ENCODE measurements around the gene ROR2.

Gene ROR2

GRCh38 chr9:91775708-91776028, 174.4 kb downstream of the ROR2 start:
- no peaks in the 10 kb centered on the region for H3K36me3 ChIP-seq (ENCODE audit: control insufficient read depth, insufficient read depth, low read length)
- no peaks in the 10 kb centered on the region for H3K27me3 ChIP-seq (ENCODE audit: control insufficient read depth, insufficient read depth, low read length)
- no peak overlapping the region for H3K4me3 ChIP-seq (ENCODE audit: low read length)
- peaks cover 3% of the 10 kb centered on the region for H3K4me1 ChIP-seq (ENCODE audit: control insufficient read depth, insufficient read depth, low read length)
- H3K9me3 ChIP-seq (ENCODE audit: control insufficient read depth, low read length) = no peaks in the 10 kb centered on the region
- H3K9ac ChIP-seq (ENCODE audit: low read length) = no peak overlapping the region

DNA sequence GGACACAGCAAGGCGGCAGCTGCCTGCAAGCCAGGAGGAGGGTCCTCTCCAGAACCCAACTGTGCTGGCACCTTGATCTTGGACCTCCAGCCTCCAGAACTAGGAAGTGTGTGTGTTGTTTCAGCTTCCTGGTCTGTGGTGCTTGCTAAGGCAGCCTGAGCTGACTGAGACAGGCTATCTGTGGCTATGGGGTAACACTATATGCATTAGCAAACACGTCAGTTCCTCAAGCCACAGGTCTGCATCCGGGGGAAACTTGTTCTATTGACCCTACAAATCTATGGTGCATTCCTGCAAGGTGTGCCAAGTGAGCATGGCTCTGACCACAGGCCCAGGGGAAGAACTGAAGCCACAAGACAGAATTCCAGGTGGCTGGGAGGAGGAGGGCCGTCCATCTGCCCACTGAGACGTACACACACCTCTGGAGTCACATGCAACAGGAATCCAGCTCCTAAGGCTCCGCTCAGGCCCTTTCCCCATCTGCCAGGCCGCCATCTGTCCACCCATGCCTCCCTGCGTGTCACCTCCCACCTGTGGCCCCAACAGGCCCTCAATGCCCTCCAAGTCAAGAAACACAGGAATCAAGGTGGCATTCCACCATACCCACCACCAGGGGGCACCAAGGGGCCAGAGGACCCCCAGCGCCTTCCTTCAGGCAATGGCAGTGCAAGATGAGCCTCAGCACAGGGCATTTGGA, 174.9 kb downstream of the ROR2 start:
- no peak overlapping the region for H3K9ac ChIP-seq (ENCODE audit: low read length)
- no peaks in the 10 kb centered on the region for H3K9me3 ChIP-seq (ENCODE audit: control insufficient read depth, low read length)
- H3K4me1 ChIP-seq (ENCODE audit: control insufficient read depth, insufficient read depth, low read length) = peaks cover 8% of the 10 kb centered on the region
- H3K36me3 ChIP-seq (ENCODE audit: control insufficient read depth, insufficient read depth, low read length) = no peaks in the 10 kb centered on the region
- no peaks in the 10 kb centered on the region for H3K27me3 ChIP-seq (ENCODE audit: control insufficient read depth, insufficient read depth, low read length)
- H3K4me3 ChIP-seq (ENCODE audit: low read length) = no peak overlapping the region

DNA sequence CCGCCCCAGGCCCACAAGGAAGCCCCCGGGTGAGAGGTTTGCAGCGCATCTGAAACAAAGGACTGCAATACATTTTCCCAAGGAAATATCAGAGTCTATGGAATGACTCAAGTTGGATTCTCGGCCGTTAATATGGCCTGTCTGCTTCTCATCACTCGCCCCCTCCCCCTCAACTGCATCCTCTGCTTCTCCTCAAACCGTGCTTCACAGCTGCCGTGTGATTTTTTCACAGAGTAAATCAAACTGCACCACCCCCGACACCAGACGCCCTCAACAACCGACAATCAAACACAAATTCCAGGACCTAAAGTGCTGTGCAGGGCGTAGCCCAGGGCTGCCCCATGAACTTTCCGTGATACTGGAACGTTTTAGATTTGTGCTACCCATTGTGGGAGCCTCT, 176.9 kb downstream of the ROR2 start:
- no peak overlapping the region for H3K4me3 ChIP-seq (ENCODE audit: low read length)
- H3K4me1 ChIP-seq (ENCODE audit: control insufficient read depth, insufficient read depth, low read length) = peaks cover 8% of the 10 kb centered on the region
- no peaks in the 10 kb centered on the region for H3K36me3 ChIP-seq (ENCODE audit: control insufficient read depth, insufficient read depth, low read length)
- H3K9me3 ChIP-seq (ENCODE audit: control insufficient read depth, low read length) = no peaks in the 10 kb centered on the region
- no peak overlapping the region for H3K9ac ChIP-seq (ENCODE audit: low read length)
- H3K27me3 ChIP-seq (ENCODE audit: control insufficient read depth, insufficient read depth, low read length) = no peaks in the 10 kb centered on the region

DNA sequence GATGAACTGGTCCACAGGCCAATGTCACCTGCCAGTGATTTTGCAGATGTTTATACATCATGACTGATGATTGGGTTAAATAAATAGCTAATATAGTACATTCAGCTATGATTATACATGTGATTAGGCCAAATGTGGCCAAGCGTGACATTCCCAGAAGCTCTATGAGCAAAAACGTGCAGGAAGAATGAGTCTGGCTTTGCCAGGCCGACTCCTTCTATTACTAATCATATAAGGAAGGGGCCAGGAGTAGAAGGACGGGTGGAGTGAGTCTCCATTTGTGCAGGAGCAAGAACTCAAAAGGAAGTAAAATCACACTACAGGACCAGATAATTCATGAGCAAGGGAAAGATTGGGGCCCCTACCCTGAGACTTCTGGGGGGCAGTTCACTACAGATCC, 178.2 kb downstream of the ROR2 start:
- peaks cover 8% of the 10 kb centered on the region for H3K4me1 ChIP-seq (ENCODE audit: control insufficient read depth, insufficient read depth, low read length)
- no peaks in the 10 kb centered on the region for H3K36me3 ChIP-seq (ENCODE audit: control insufficient read depth, insufficient read depth, low read length)
- H3K4me3 ChIP-seq (ENCODE audit: low read length) = no peak overlapping the region
- H3K9me3 ChIP-seq (ENCODE audit: control insufficient read depth, low read length) = no peaks in the 10 kb centered on the region
- no peak overlapping the region for H3K9ac ChIP-seq (ENCODE audit: low read length)
- no peaks in the 10 kb centered on the region for H3K27me3 ChIP-seq (ENCODE audit: control insufficient read depth, insufficient read depth, low read length)

DNA sequence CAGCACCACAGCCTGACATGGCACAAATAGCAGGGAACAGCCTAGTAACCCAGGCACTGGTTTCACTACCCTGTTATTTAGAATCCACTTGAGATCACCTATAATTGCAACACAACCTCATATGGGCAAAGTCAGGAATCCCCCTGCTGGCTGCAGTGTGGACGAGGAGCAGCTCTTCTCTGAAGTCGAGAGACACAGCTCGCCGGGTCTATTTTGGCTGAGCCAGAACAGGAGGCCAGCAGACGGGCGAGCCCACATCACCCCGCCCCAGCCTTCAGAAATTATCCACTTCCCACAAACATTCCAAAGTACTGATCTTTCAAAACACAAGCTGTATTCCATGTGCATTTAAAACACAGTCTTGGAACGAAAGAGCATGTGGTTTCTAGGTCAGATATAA, 179.0 kb downstream of the ROR2 start:
- Histone ChIP-seq H3K4me1 (ENCODE audit: control insufficient read depth, insufficient read depth, low read length) (peaks cover 8% of the 10 kb centered on the region), H3K27me3 (ENCODE audit: control insufficient read depth, insufficient read depth, low read length) (no peaks in the 10 kb centered on the region)

GRCh38 chr9:91770229-91770628, 179.8 kb downstream of the ROR2 start:
- Histone ChIP-seq H3K9me3 (ENCODE audit: control insufficient read depth, low read length) (no peaks in the 10 kb centered on the region), H3K4me1 (ENCODE audit: control insufficient read depth, insufficient read depth, low read length) (peaks cover 8% of the 10 kb centered on the region), H3K36me3 (ENCODE audit: control insufficient read depth, insufficient read depth, low read length) (no peaks in the 10 kb centered on the region), H3K9ac (ENCODE audit: low read length) (no peak overlapping the region), H3K4me3 (ENCODE audit: low read length) (no peak overlapping the region), H3K27me3 (ENCODE audit: control insufficient read depth, insufficient read depth, low read length) (no peaks in the 10 kb centered on the region)

More for the DNA sequence above, 179.0 kb downstream of the ROR2 start:
- H3K9ac ChIP-seq (ENCODE audit: low read length) = no peak overlapping the region
- H3K4me3 ChIP-seq (ENCODE audit: low read length) = no peak overlapping the region
- no peaks in the 10 kb centered on the region for H3K9me3 ChIP-seq (ENCODE audit: control insufficient read depth, low read length)
- H3K36me3 ChIP-seq (ENCODE audit: control insufficient read depth, insufficient read depth, low read length) = no peaks in the 10 kb centered on the region

GRCh38 chr9:91768977-91769916, 180.8 kb downstream of the ROR2 start:
- Histone ChIP-seq H3K4me1 (ENCODE audit: control insufficient read depth, insufficient read depth, low read length) (peaks cover 8% of the 10 kb centered on the region), H3K9me3 (ENCODE audit: control insufficient read depth, low read length) (no peaks in the 10 kb centered on the region), H3K9ac (ENCODE audit: low read length) (no peak overlapping the region), H3K27me3 (ENCODE audit: control insufficient read depth, insufficient read depth, low read length) (no peaks in the 10 kb centered on the region), H3K4me3 (ENCODE audit: low read length) (no peak overlapping the region), H3K36me3 (ENCODE audit: control insufficient read depth, insufficient read depth, low read length) (no peaks in the 10 kb centered on the region)

DNA sequence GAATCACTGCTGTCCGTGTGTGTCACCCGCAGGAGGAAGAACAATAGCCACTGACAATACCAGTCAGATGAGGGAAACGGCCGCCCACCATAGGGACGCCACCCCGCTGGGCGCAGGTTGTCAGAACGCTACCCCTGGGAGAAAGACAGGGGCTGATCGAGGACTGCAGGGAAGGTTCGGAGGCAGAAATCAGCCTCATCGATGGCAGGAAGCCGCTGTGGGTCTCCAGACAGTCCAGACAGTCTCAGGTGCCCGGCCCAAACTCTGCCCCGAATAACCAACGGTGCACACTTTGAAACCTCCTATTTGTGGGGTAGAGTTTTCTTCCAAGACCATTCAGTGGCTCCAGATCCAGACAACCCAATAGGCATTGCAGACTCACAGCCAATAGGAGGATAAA, 181.5 kb downstream of the ROR2 start:
- Histone ChIP-seq H3K4me3 (ENCODE audit: low read length) (no peak overlapping the region), H3K36me3 (ENCODE audit: control insufficient read depth, insufficient read depth, low read length) (no peaks in the 10 kb centered on the region), H3K9ac (ENCODE audit: low read length) (no peak overlapping the region), H3K9me3 (ENCODE audit: control insufficient read depth, low read length) (no peaks in the 10 kb centered on the region), H3K27me3 (ENCODE audit: control insufficient read depth, insufficient read depth, low read length) (no peaks in the 10 kb centered on the region), H3K4me1 (ENCODE audit: control insufficient read depth, insufficient read depth, low read length) (peaks cover 8% of the 10 kb centered on the region)

- H3K4me1 ChIP-seq (ENCODE audit: control insufficient read depth, insufficient read depth, low read length) = peaks cover 9% of the 10 kb centered on the region
- H3K36me3 ChIP-seq (ENCODE audit: control insufficient read depth, insufficient read depth, low read length) = no peaks in the 10 kb centered on the region
- no peaks in the 10 kb centered on the region for H3K27me3 ChIP-seq (ENCODE audit: control insufficient read depth, insufficient read depth, low read length)
- H3K9me3 ChIP-seq (ENCODE audit: control insufficient read depth, low read length) = no peaks in the 10 kb centered on the region
- no peak overlapping the region for H3K4me3 ChIP-seq (ENCODE audit: low read length)
- H3K9ac ChIP-seq (ENCODE audit: low read length) = no peak overlapping the region
Observed at GRCh38 chr9:91766315-91767069, 183.5 kb downstream of the ROR2 start.

DNA sequence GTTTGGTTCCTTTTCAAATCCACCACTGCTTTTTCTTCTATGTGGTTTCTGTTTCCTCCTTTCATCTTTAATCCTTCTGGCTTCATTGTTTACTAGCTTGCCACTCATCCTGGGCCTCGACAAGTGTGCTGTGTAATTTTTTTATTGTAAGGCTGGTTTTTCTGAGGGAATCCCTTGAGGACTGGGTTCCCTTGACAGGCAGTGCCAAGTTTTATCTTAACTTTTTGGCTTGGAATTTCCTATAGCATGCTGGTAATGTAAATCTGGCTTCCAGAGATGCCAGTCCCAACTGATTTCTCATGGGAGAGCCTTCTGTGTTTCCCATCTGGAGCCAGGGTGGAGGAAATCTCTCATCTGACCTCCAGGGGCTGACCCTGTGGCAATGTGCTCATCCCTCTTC, 184.7 kb downstream of the ROR2 start:
- Histone ChIP-seq H3K27me3 (ENCODE audit: control insufficient read depth, insufficient read depth, low read length) (no peaks in the 10 kb centered on the region), H3K9me3 (ENCODE audit: control insufficient read depth, low read length) (no peaks in the 10 kb centered on the region), H3K4me1 (ENCODE audit: control insufficient read depth, insufficient read depth, low read length) (peaks cover 9% of the 10 kb centered on the region), H3K4me3 (ENCODE audit: low read length) (no peak overlapping the region), H3K9ac (ENCODE audit: low read length) (no peak overlapping the region), H3K36me3 (ENCODE audit: control insufficient read depth, insufficient read depth, low read length) (no peaks in the 10 kb centered on the region)

DNA sequence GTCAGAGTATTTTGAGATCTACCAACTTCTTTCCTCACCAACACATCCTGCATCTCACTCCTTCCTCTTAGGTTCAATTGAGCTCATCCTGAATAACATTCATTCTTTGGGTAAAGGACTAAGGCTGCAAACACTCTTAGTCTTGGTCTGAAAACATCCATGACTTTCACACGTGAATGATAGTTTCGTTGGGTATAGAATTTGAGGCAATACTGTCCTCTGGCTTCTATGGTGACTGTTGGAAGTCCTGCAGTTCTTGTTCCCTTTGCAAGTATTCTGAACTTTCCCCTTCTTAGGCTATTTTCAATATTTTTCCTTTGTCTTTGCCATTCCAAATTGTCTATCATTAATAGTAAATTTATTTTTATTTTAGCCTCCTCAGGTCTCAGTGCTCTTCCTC, 185.4 kb downstream of the ROR2 start:
- Histone ChIP-seq H3K4me3 (ENCODE audit: low read length) (no peak overlapping the region), H3K9me3 (ENCODE audit: control insufficient read depth, low read length) (no peaks in the 10 kb centered on the region), H3K27me3 (ENCODE audit: control insufficient read depth, insufficient read depth, low read length) (no peaks in the 10 kb centered on the region)

DNA sequence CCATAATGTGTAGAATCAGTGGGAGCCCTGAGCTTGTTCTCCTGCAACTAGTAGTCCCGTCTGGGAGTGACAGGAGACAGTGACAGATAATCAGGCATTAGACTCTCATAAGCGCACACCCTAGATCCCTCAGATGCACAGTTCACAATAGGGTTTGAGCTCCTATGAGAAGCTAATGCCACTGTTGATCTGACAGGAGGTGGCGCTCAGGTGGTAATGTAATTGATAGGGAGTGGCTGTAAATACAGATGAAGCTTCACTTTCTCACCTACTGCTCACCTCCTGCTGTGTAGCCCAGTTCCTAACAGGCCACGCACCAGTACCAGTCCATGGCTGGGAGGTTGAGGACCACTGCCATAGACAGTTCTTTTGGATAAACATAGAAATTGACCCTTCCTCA, 188.7 kb downstream of the ROR2 start:
- Histone ChIP-seq H3K4me1 (ENCODE audit: control insufficient read depth, insufficient read depth, low read length) (peaks cover 9% of the 10 kb centered on the region), H3K36me3 (ENCODE audit: control insufficient read depth, insufficient read depth, low read length) (no peaks in the 10 kb centered on the region), H3K9me3 (ENCODE audit: control insufficient read depth, low read length) (no peaks in the 10 kb centered on the region), H3K4me3 (ENCODE audit: low read length) (no peak overlapping the region), H3K9ac (ENCODE audit: low read length) (no peak overlapping the region), H3K27me3 (ENCODE audit: control insufficient read depth, insufficient read depth, low read length) (no peaks in the 10 kb centered on the region)

More for the DNA sequence above, 185.4 kb downstream of the ROR2 start:
- Histone ChIP-seq H3K36me3 (ENCODE audit: control insufficient read depth, insufficient read depth, low read length) (no peaks in the 10 kb centered on the region), H3K4me1 (ENCODE audit: control insufficient read depth, insufficient read depth, low read length) (peaks cover 9% of the 10 kb centered on the region), H3K9ac (ENCODE audit: low read length) (no peak overlapping the region)
